Femur (tissue), 1 donor: ENCODE data around the gene RAPSN.

Experiments
- DNase-seq: peaks from one replicate; pipeline ENCODE4 v3.0.0-alpha.2; 2017

RAPSN gene

DNA sequence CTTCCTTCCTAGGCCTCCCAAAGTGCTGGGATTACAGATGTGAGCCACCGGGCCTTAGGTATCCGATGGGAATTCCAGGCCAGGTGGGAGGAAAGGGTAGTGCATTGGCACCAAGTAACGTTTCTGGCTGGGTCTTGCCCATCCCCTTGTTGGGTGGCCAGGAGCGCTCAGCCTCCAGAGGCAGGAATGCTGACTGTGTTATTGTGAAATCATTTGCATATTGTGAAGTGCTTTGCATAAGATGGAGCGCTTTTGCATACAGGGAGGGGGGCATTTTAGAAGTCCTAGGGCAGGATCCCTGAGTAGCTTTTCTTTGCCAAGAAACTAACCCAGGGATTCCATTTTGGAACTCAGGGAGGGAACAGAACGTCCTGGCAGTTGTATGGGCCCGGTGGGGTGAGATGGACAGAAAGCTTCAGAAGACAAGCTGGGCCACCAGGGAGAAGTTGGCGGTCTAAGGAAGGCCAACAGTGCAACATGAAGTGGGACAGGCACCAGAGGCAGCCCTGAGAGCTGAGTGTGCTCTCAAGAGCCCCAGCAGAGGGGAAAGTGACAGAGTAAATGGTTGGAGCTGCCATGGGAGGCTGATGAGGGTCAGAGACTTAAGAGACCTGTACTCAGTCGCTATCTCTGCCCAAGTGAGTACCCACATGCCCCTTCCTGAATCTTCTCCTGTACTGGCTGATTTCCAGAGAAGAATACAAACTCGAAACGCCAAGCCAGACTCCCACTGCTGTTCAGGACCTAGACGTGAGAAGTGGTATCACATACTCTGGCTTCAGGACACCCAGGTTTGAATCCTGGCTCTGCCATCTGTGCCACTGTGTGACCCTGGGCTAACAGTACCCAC is 41.8 kb downstream of the RAPSN start:
- no peak for DNase-seq

DNA sequence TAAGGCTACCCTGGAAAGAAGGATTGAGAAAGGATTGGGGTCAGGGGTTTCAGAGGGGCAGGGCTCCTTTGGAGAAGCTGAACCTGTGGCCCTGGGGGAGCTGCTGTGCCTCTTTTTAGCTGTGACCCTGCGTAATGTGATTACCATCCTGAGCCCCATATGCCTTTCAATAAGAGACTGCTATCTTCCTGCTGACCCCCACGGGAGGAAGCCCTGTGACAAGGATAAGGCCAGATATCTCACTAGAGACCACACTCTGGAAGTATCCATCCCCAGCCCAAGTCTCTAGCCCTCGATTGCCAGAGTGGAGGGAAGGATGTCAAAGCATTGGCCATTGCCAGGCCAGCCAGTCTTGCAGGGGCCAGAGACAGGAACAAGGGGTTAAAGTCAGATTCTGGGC is 45.4 kb downstream of the RAPSN start:
- no peak for DNase-seq

DNA sequence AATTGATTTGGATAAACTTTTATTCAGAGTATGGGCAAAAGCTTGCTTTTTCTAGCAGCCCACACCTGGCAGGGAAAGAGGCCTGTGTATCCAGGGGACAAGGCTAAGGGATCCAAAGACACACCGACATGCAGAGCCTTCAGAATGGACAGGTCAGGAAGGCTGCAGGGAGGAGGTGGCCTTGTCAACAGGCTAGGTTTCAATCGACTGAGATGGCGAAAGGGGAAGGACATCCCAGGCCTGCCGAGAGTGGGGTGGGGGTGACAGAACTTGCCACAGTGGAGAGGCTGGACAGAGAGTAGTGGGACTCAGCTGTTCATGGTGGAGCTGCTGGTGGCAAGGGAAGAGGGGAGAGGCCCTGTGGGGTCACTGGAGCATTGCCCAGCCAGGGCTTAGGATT is 45.8 kb downstream of the RAPSN start:
- no peak for DNase-seq

DNA sequence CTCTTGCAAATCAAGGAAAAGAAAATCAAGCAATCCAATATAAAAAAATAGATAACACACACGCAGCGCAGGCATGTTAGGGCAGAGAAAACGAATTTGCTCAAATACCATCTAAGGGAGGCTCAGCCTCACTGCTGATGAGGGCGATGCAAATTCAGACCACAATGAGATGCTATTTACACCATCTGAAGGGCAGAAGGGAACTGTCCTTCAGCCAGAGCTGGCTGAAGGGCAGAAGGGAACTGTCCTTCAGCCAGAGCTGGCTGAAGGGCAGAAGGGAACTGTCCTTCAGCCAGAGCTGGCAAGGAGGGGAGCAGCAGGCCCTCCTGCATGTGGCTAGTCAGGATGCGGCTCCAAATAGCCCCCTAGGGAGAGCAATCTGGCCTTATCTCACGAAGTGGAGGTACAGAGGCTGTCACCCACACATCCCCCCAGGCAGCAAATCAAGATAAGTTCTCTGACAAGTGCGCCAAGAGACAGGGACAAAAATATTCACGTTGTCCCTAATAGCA is 48.1 kb downstream of the RAPSN start:
- DNase-seq = no peak

DNA sequence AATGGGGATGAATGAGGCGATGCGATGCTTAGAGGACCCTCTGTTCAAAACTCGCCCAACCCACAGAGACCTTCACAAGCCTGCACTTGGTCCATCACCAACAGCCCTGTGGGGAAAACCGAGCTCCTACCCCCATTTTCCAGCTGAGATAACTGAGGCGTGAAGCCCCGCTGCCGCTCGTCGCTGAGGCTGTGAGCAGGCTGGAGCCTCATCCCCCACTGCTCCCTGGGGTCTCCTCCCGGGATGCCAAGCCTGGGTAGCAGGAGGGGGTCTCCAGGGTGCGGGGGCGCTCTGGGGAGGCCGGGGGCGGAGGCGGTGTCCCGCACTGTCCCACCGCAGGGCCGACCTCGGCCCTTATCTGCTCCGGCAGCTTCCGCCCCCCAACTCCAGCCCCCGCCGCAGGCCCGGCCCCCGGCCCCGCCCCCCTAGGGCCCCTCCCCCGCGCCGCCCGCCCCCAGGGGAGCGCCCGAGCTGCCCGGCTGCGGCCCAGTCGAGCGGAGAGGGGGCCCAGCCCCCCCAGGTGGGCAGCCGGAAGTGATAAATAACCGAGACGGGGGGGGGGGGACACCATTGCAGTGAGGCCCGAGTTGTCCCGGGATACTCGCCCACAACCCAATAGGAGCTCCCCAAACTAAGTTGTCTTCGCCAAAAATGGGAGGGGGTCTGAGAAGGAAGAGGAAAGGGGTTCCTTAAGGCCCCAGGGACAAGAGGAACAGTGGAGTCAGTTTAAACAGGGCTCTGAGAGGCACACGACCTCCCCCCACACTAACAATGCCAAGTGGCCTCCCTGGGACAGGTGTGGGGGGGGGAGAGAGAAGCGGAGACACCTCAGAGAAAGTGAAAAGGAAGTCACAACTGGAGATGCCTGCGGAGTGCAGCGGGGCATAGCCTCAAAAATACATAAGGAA is 48.8 kb downstream of the RAPSN start:
- peak; percentile 68 for DNase-seq

- no peak for DNase-seq
These were observed 50.4 kb downstream of the RAPSN start for GRCh38 chr11:47398551-47398950.

DNA sequence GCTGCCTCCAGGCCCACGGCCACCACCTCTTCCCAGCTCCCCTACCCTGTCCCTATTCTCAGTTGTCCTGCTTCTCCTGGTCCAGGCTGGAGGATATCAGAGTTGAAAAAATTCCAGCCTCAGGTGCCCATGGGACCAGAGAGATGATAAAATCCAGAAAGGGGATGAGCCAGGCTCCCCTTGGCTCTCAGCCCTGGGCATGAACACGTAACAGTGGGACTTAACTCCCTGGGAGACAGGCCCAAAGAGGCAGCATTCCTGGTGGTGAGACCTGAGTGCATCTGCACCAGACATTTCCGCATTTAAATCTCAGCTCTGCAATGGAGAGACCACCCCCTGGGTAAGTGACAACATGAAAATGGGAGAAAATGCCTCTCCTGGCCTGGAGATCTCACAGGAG is 50.9 kb downstream of the RAPSN start:
- no peak for DNase-seq

DNA sequence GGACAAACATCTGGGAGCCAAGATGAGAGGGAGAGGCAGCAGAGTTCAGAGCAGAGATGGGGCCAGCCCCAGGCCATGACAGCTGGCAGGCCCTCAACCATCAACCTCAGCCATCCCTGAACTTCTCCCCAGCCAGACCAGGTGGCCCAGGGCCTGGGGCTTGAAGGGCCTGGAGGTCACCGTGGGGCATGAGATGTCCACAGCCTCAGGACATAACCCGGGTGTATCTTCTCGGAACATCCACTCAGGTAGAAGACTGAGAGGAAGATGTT is 53.0 kb downstream of the RAPSN start:
- DNase-seq = no peak

GRCh38 chr11:47395223-47396048 is 53.5 kb downstream of the RAPSN start:
- no peak for DNase-seq

GRCh38 chr11:47394322-47395222 is 54.4 kb downstream of the RAPSN start:
- DNase-seq = peak; percentile 81

DNA sequence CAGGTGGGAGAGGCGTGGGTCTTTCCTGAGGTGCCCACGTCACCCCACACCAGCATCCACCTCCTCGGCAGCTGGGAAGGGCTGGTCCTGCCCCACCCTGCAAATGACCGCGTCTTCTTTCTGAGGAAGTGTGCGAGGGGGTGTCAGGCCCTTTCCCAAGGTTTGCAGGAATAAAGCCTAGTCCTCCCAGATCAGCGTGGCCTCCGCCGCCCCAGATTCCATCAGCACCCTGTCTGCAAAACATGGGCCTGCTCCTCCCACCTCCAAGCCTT is 55.0 kb downstream of the RAPSN start:
- no peak for DNase-seq

- DNase-seq = no peak
These were observed 55.5 kb downstream of the RAPSN start for GRCh38 chr11:47393163-47394049.

GRCh38 chr11:47392546-47393162 is 56.3 kb downstream of the RAPSN start:
- no peak for DNase-seq

GRCh38 chr11:47391711-47392432 is 57.1 kb downstream of the RAPSN start:
- no peak for DNase-seq

- no peak for DNase-seq
These were observed 57.8 kb downstream of the RAPSN start for GRCh38 chr11:47391077-47391583.

GRCh38 chr11:47390422-47390760 is 58.5 kb downstream of the RAPSN start:
- DNase-seq = no peak

DNA sequence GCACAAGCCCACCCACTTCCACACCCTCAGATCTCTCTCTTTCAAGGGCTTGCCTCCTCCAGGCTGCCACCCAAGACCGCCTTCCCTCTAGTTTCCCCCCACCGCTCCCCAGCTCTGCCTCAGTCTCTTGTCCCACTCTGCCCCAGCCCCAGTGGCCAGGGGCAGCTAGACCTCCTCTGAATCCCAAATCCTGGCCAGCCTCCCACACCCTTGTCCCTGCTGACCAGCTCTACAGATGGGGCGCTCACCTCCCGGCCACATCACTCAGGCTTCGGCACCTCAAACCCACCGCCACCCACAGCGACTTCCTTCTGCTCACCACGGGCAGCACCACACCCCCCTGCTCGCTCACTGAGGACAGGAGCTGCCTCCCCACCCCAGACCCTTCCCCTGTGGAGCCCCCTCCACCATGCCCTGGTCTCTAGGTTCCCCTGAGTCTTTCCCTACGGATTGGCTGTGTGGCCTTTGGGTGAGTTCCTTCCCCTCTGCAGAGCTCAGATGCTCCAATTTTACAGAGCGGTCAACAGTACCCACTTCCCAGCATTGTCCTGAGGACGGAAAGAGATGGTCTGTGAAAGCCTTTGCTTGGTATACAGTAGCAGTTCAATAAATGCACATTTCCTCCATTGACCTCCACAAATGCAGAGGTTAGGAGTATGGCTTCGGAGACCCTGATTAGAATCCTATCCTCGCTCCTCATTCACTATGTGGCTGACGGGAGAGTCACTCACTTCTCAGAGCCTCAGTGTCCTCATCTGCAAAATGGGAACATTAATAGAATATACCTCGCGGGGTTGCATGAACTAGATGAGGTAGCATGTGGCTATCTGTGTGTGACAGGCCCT is 59.1 kb downstream of the RAPSN start:
- DNase-seq = no peak

GRCh38 chr11:47388697-47389576 is 60.0 kb downstream of the RAPSN start:
- no peak for DNase-seq
